CD14-positive monocyte (primary cell): ENCODE measurements around the gene ADIRF. TPM values are rescaled to one million over a fixed set of nuclear protein-coding genes. Genes with fewer than 3 reads are reported as not detected.
A peak's percentile ranks its signal among the peaks of the same experiment; 100 is the strongest.

ENCODE experiments used
- DNase-seq, 3 donors: peaks; one replicate each; pipeline ENCODE4 v3.0.0-alpha.2; 2011 to 2022
- H2AFZ ChIP-seq: 2 replicates; pipeline ENCODE4 v1.6.0; 2012; ENCODE audit warnings: mild to moderate bottlenecking, low read depth, low read length, inconsistent platforms; ENCODE audit not compliant: insufficient read depth, poor library complexity, severe bottlenecking
- H3K27ac ChIP-seq, 2 donors: 1 replicate in 1 of 2; 2 replicates in 1 of 2; pipeline ENCODE4 v1.5.1; 2012 to 2013; ENCODE audit warnings: low read length in 2 of 2, control low read depth in 1 of 2, inconsistent platforms in 1 of 2, low read depth in 1 of 2, mild to moderate bottlenecking in 1 of 2
- H3K27me3 ChIP-seq, 2 donors: one replicate each; pipeline versions ENCODE4 v1.6.0 to v1.6.1; 2011 to 2013; ENCODE audit warnings: low read length in 2 of 2; ENCODE audit not compliant: control insufficient read depth in 2 of 2, insufficient read depth in 2 of 2
- H3K36me3 ChIP-seq, 2 donors: replicated peaks in 1 of 2; 1 replicate in 1 of 2; 2 replicates in 1 of 2; pipeline versions ENCODE4 v1.5.1 to v1.6.1; 2012 to 2013; ENCODE audit warnings: low read length in 2 of 2, control low read depth in 1 of 2, inconsistent platforms in 1 of 2, mild to moderate bottlenecking in 1 of 2; ENCODE audit not compliant: insufficient read depth in 2 of 2, control insufficient read depth in 1 of 2
- H3K4me1 ChIP-seq, 2 donors: 1 replicate in 1 of 2; 2 replicates in 1 of 2; pipeline versions ENCODE4 v1.5.1 to v1.6.1; 2012 to 2013; ENCODE audit warnings: low read length in 2 of 2, control low read depth in 1 of 2, inconsistent platforms in 1 of 2, mild to moderate bottlenecking in 1 of 2, moderate library complexity in 1 of 2; ENCODE audit not compliant: insufficient read depth in 2 of 2, control insufficient read depth in 1 of 2
- H3K4me2 ChIP-seq: replicated peaks from 2 replicates; pipeline ENCODE3; 2012; ENCODE audit warnings: low read length, moderate library complexity, mild to moderate bottlenecking; ENCODE audit not compliant: poor library complexity, severe bottlenecking; ENCODE audit errors: extremely low read depth
- H3K4me3 ChIP-seq, 3 experiments: fragments of 200-600 bp in 1 of 3; sonication (generic) in 1 of 3; replicated peaks in 1 of 3; 1 replicate in 2 of 3; 2 replicates in 1 of 3; pipeline ENCODE4 v1.5.1; 2011 to 2013; ENCODE audit warnings: low read length in 3 of 3, mild to moderate bottlenecking in 3 of 3, control low read depth in 2 of 3, low read depth in 2 of 3, inconsistent platforms in 1 of 3, moderate library complexity in 1 of 3
- H3K79me2 ChIP-seq: 2 replicates; pipeline ENCODE4 v1.6.0; 2012; ENCODE audit warnings: mild to moderate bottlenecking, control low read depth, inconsistent platforms, low read length, moderate library complexity; ENCODE audit not compliant: insufficient read depth
- H3K9ac ChIP-seq: 2 replicates; pipeline ENCODE4 v1.6.0; 2017; ENCODE audit warnings: low read length, mild to moderate bottlenecking; ENCODE audit not compliant: insufficient read depth, poor library complexity, severe bottlenecking
- H3K9me3 ChIP-seq, 2 donors: replicated peaks in 1 of 2; 1 replicate in 1 of 2; 2 replicates in 1 of 2; pipeline versions ENCODE4 v1.5.1 to v1.6.1; 2012 to 2013; ENCODE audit warnings: low read length in 2 of 2, control low read depth in 1 of 2; ENCODE audit not compliant: control insufficient read depth in 1 of 2, insufficient read depth in 1 of 2
- H4K20me1 ChIP-seq: 2 replicates; pipeline ENCODE4 v1.6.0; 2012; ENCODE audit warnings: mild to moderate bottlenecking, low read length, control low read depth, moderate library complexity; ENCODE audit not compliant: insufficient read depth
- H3K27ac Mint-ChIP-seq, 7 donors: one replicate each; pipeline ENCODE4 v1.8.0; 2020; ENCODE audit warnings: mild to moderate bottlenecking in 7 of 7, mixed read lengths in 7 of 7, moderate library complexity in 6 of 7, inconsistent platforms in 2 of 7
- H3K27me3 Mint-ChIP-seq, 3 donors: one replicate each; pipeline ENCODE4 v1.8.0; 2021 to 2022; ENCODE audit warnings: low read depth in 3 of 3, mild to moderate bottlenecking in 3 of 3, mixed read lengths in 3 of 3, moderate library complexity in 3 of 3, inconsistent platforms in 1 of 3
- H3K36me3 Mint-ChIP-seq, 2 donors: one replicate each; pipeline ENCODE4 v1.8.0; 2020; ENCODE audit warnings: mixed read lengths in 2 of 2, inconsistent platforms in 1 of 2, mild to moderate bottlenecking in 1 of 2
- H3K4me1 Mint-ChIP-seq: one replicate; pipeline ENCODE4 v1.8.0; 2020; ENCODE audit warnings: mild to moderate bottlenecking, mixed read lengths
- H3K4me3 Mint-ChIP-seq, 2 donors: one replicate each; pipeline ENCODE4 v1.8.0; 2020; ENCODE audit warnings: mild to moderate bottlenecking in 2 of 2, mixed read lengths in 2 of 2, moderate library complexity in 1 of 2
- H3K9me3 Mint-ChIP-seq, 7 donors: one replicate each; pipeline ENCODE4 v1.8.0; 2020 to 2022; ENCODE audit warnings: mixed read lengths in 7 of 7, mild to moderate bottlenecking in 6 of 7, moderate library complexity in 6 of 7, inconsistent platforms in 2 of 7
- WGBS: methylation state at CpG from one replicate; pipeline ENCODE4 v1.1.5; 2013; ENCODE audit warnings: missing lambda C conversion rate; ENCODE audit not compliant: insufficient coverage; 5-methylcytosine and 5-hydroxymethylcytosine counted together
- intact Hi-C, 2 donors: fragments of 100-400 bp; cut with micrococcal nuclease; formaldehyde crosslinking; loops; one replicate each; pipeline versions ENCODE4 v1.15.0 to v1.15.1; 2023
- polyA plus RNA-seq, 3 donors: library from polyadenylated mRNA; depleted of rRNA in 1 of 3; unstranded in 2 of 3; stranded (reverse) in 1 of 3; fragments of 300-500 nt in 2 of 3; fragments of >200 nt in 1 of 3; fragmentation: Illumina TruSeq in 2 of 3; gene quantifications; 1 replicate in 2 of 3; 2 replicates in 1 of 3; pipeline ENCODE4 v1.2.3, GENCODE V29; 2012 to 2021
- TF ChIP-seq, protein P1 (sequence below): fragments of 200-600 bp; IDR thresholded peaks from one replicate; pipeline ENCODE4 v1.8.0; 2022; ENCODE audit warnings: antibody characterized with exemption, mild to moderate bottlenecking

ADIRF gene
- polyA plus RNA-seq, 3 donors, result 0.19 TPM; not detected in 2

DNA sequence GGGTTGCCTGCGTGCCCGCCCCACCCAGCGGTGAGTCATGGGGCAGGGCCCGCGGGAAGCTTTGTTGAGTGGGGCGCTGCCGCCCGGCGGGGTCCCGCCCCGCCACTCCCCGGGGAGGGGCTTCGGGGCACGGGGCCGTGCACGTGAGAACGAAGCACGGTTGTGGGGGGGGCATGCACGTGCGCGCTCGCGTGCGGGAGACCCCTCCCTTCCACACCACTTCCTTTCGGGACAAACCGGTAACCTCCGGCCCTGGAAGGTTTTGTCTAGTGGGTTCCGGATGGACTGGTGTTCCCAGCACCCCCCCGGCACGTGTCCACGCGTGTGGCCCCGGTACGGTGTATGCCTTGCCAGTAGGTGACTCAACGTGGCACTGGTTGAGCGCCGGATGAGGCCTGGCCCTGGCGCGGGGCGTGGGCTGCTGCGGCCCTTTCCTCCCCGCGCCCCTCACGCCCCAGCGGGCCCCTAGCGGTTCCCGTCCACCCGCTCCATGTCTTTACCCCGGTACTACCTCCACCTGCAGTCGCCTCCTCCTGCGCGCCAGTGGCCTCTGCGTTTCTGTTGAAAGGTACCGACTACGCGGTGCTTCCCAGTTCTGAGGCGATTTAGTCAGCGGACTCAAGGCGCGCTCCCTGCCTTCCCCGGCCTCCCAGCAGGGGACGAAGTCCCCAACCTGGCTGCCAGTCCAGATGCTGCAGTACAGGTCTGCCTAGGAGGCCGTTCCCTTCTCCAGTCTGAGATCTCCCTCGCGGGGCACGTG is 3.1 kb downstream of the ADIRF start:
- Histone ChIP-seq H4K20me1 (no peaks in the 10 kb centered on the region), H3K27me3 (peaks cover 19 to 49% of the 10 kb centered on the region in 2 donors), H3K4me1 (peaks cover 32 to 42% of the 10 kb centered on the region in 2 donors), H3K79me2 (no peaks in the 10 kb centered on the region), H3K27ac (peak overlapping the region; percentile 67 to 94), H3K4me2 (peak overlapping the region; percentile 73), H3K9ac (peak overlapping the region; percentile 96), H3K4me3 (peak overlapping the region; percentile 29 to 77 (median 74)), H2AFZ (peak overlapping the region; percentile 82), H3K9me3 (no peaks in the 10 kb centered on the region), H3K36me3 (no peaks in the 10 kb centered on the region)
- whole genome bisulfite sequencing, result 1% methylated on average over 44 of the region's 66 CpGs
- intact Hi-C loops, result loop anchor here (5.0 to 10.0 kb wide), 2 partner anchors 121 to 123 kb away; partner anchors contain the start of genes GLUD1 (in 2 of the 2) and SHLD2 (in 1 of the 2)
- peak overlapping the region; percentile 77 to 96 for H3K4me3 Mint-ChIP-seq
- peak; percentile 88 to 95 (median 91) for DNase-seq
- peaks cover 0 to 7% (median 2%) of the 10 kb centered on the region in 7 donors for H3K9me3 Mint-ChIP-seq
- TF ChIP-seq, protein P1, sequence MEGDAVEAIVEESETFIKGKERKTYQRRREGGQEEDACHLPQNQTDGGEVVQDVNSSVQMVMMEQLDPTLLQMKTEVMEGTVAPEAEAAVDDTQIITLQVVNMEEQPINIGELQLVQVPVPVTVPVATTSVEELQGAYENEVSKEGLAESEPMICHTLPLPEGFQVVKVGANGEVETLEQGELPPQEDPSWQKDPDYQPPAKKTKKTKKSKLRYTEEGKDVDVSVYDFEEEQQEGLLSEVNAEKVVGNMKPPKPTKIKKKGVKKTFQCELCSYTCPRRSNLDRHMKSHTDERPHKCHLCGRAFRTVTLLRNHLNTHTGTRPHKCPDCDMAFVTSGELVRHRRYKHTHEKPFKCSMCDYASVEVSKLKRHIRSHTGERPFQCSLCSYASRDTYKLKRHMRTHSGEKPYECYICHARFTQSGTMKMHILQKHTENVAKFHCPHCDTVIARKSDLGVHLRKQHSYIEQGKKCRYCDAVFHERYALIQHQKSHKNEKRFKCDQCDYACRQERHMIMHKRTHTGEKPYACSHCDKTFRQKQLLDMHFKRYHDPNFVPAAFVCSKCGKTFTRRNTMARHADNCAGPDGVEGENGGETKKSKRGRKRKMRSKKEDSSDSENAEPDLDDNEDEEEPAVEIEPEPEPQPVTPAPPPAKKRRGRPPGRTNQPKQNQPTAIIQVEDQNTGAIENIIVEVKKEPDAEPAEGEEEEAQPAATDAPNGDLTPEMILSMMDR, result no peak
- peaks cover 28% of the 10 kb centered on the region for H3K4me1 Mint-ChIP-seq
- peaks cover 0 to 4% of the 10 kb centered on the region in 2 donors for H3K36me3 Mint-ChIP-seq
- H3K27me3 Mint-ChIP-seq, result peaks cover 45 to 65% (median 59%) of the 10 kb centered on the region in 3 donors
- peak overlapping the region; percentile 73 to 94 (median 89) for H3K27ac Mint-ChIP-seq

DNA sequence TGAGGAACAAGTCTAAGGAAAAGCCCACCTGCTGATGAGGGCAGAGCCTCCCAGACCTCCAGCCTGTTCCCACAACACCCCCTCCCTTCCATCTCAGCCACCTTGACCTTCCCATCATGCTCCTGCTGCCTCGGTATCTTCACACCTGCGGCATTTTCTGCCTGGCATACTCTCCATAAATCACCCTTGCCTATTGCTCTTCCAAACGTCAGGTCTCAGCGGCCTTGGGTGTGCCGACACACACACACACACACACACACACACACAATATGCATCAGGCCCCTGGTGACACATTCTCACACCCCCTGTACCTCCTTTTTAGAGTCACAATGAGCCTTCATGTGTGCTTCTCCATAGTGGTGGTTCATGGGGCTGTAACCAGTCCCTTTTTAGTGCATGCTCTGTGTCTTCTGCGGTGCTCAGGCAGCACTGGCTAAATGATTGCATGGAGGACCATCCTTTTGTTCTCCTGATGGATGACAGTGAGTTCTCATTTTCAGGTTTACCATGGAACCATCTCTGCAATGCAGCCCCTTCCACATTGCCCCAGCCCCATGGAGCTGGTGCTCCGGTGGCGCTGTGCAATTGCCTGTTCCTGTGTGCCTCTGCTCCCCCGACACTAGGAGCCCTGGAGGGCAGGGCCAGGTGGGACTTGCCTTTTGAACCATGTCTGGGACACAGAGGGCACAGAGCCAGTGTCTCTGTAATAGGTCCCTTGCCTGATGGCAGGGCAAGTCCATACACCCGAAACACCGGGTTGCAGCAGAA is 4.5 kb downstream of the ADIRF start:
- no peaks in the 10 kb centered on the region for H3K79me2 ChIP-seq
- intact Hi-C loops, result loop anchor here (5.0 to 10.0 kb wide), 2 partner anchors 120 to 122 kb away; partner anchors contain the start of genes GLUD1 (in 2 of the 2) and SHLD2 (in 1 of the 2)
- H3K27ac ChIP-seq, result no peak overlapping the region
- 97% methylated on average over 9 of the region's 11 CpGs for WGBS
- TF ChIP-seq, protein P1, result no peak
- H4K20me1 ChIP-seq, result no peaks in the 10 kb centered on the region
- H3K36me3 ChIP-seq, result no peaks in the 10 kb centered on the region
- DNase-seq, result no peak
- H3K4me1 ChIP-seq, result peaks cover 29 to 37% of the 10 kb centered on the region in 2 donors
- Mint-ChIP-seq H3K4me1 (peaks cover 25% of the 10 kb centered on the region), H3K9me3 (peaks cover 0 to 7% (median 2%) of the 10 kb centered on the region in 7 donors), H3K27me3 (peaks cover 42 to 54% (median 50%) of the 10 kb centered on the region in 3 donors), H3K36me3 (peaks cover 0 to 3% of the 10 kb centered on the region in 2 donors), H3K4me3 (peak overlapping the region in 1 of 2 donors; percentile 93), H3K27ac (peak overlapping the region in 3 of 7 donors; percentile 13 to 61 (median 29))
- no peak overlapping the region for H3K4me2 ChIP-seq
- H3K9ac ChIP-seq, result no peak overlapping the region
- no peaks in the 10 kb centered on the region for H3K9me3 ChIP-seq
- H2AFZ ChIP-seq, result no peak overlapping the region
- no peak overlapping the region for H3K4me3 ChIP-seq
- H3K27me3 ChIP-seq, result peaks cover 16 to 41% of the 10 kb centered on the region in 2 donors
